HG03039 (cell line): Measurements from ENCODE around the gene MYPN.

Experiments used
- ATAC-seq: cut with Tn5 transposase; IDR thresholded peaks from one replicate; pipeline ENCODE4 v1.9.1; 2021; ENCODE audit warnings: mild to moderate bottlenecking, moderate library complexity; ENCODE audit not compliant: unreplicated experiment

Gene MYPN

DNA sequence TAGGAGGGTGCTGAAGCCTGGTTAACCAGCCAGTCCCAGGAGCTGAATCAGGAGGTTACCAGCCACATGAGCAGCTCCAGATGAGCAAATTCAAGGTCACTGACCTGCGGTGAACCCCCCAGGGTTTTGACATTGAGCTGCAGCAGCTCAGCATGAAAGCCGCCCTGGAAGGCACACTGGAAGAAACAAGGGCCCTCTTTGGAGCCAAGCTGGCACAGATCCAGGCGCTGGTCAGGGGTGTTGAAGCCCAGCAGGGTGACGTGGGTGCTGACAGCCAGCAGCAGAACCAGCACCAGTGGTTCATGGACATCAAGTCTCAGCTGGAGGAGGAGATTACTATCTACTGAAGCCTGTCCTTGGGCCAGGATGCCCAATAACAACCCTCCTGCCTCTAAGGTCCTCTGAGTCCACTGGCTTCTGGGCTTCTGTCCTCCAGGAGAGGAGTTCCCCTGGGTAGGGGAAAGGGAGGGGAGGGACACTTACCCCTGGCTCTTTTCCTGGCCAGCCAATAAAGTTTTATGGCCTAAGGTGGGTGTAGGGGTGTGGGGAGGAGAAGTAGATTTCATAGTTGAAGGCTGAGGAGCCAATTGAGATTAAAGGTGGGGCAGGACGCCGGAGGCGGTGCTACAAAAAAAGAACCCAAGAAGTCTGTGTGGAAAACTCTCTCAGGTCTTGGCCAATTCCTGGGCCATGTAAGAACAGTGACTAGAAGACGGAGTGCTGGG is 152.0 kb downstream of the MYPN start:
- no peak for ATAC-seq
